SK-N-MC (cell line): ENCODE results near the gene TUBB4A.

Experiments
- EZH2 ChIP-seq: fragments of 200-600 bp; sonication (generic); IDR thresholded peaks from one replicate; pipeline ENCODE4 v1.6.1; 2017; ENCODE audit warnings: antibody characterized with exemption
- FOXP2 ChIP-seq: optimal IDR thresholded peaks from 2 replicates; pipeline ENCODE3; 2011; ENCODE audit warnings: mild to moderate bottlenecking, moderate library complexity; ENCODE audit not compliant: insufficient read depth; ENCODE audit errors: extremely low read length, control extremely low read depth
- POLR2AphosphoS5 ChIP-seq: IDR thresholded peaks from 2 replicates; pipeline ENCODE4 v1.6.1; 2012; ENCODE audit warnings: mild to moderate bottlenecking, low read depth, low read length, borderline replicate concordance

DNA sequence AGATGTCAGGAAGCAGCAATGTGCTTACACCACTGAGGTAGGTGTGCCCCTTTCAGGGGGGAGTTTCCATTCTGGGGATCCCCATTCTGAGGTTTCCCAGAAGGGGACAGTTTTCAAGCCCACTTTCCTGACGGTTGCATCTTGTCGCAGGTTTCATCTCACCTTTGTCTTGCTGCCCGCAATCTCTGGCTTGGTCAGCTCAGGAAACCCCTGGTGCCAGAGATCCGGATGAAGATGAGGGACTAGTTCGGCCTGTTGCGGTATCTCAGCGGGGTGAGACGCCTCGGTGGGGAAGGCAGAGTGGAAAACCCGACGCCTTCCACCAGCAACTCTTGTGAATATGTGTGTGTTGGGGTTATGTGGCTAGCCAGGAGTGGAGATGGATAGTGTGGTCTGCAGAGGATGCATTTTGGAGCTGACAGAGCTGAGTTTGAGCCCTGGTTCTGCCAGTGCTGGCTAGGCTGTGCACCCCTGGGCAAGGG lies 41.8 kb upstream of the TUBB4A start:
- TF ChIP-seq EZH2 (no peak), POLR2AphosphoS5 (no peak), FOXP2 (no peak)
